SK-N-SH (cell line): ENCODE measurements around the gene OR1K1. TPM values are rescaled to one million over a fixed set of nuclear protein-coding genes. Genes with fewer than 3 reads are reported as not detected.

Experiments
- CTCF ChIA-PET: fragments of 300-600, 350-600 bp; formaldehyde crosslinking; extraction: SDS; loops from one replicate; lab custom pipeline; 2021; lab: Yijun Ruan, JAX
- POLR2A ChIA-PET: fragments of 350-600 bp; sonication (Branson Sonifier 250); formaldehyde crosslinking; extraction: SDS; loops from one replicate; lab custom pipeline; 2020; ENCODE audit warnings: antibody characterized with exemption, inconsistent platforms; lab: Yijun Ruan, JAX
- DNase-seq: peaks from one replicate; pipeline ENCODE4 v3.0.0; 2012
- H2AFZ ChIP-seq: fragments of 200-600 bp; sonication (generic); 2 replicates; pipeline ENCODE4 v1.8.1; 2016; ENCODE audit warnings: antibody characterized with exemption, mild to moderate bottlenecking, low read depth
- H3F3A ChIP-seq: fragments of 200-600 bp; sonication (generic); replicated peaks from 2 replicates; pipeline ENCODE3; 2016; ENCODE audit warnings: antibody characterized with exemption, mild to moderate bottlenecking; ENCODE audit not compliant: insufficient read depth
- H3K27ac ChIP-seq, 2 experiments: fragments of 200-500 bp in 1 of 2; fragments of 200-600 bp in 1 of 2; sonication (Bioruptor generic) in 1 of 2; sonication (generic), shearing (Covaris generic) in 1 of 2; 2 replicates each; pipeline versions ENCODE4 v1.5.1 to v1.6.1; 2014 to 2016; ENCODE audit warnings: low read depth in 2 of 2, inconsistent platforms in 1 of 2, low read length in 1 of 2, mild to moderate bottlenecking in 1 of 2, mixed read lengths in 1 of 2
- H3K27me3 ChIP-seq: fragments of 200-600 bp; sonication (generic), shearing (Covaris generic); 2 replicates; pipeline ENCODE4 v1.6.1; 2016; ENCODE audit warnings: mixed run types; ENCODE audit not compliant: insufficient read depth
- H3K36me3 ChIP-seq, 2 experiments: fragments of 200-500 bp in 1 of 2; fragments of 200-600 bp in 1 of 2; sonication (Bioruptor generic) in 1 of 2; sonication (generic) in 1 of 2; replicated peaks in 1 of 2; 2 replicates each; pipeline versions ENCODE3 to v1.5.1; 2014 to 2016; ENCODE audit warnings: low read length in 1 of 2, mild to moderate bottlenecking in 1 of 2; ENCODE audit not compliant: insufficient read depth in 2 of 2, control insufficient read depth in 1 of 2
- H3K4me1 ChIP-seq, 2 experiments: fragments of 200-500 bp in 1 of 2; fragments of 200-600 bp in 1 of 2; sonication (Bioruptor generic) in 1 of 2; sonication (generic), shearing (Covaris generic) in 1 of 2; 2 replicates each; pipeline versions ENCODE4 v1.5.1 to v1.6.1; 2014 to 2016; ENCODE audit warnings: low read depth in 1 of 2, low read length in 1 of 2, mixed run types in 1 of 2; ENCODE audit not compliant: insufficient read depth in 2 of 2, control insufficient read depth in 1 of 2
- H3K4me2 ChIP-seq: fragments of 200-600 bp; sonication (generic), shearing (Covaris generic); 2 replicates; pipeline ENCODE4 v1.6.1; 2017; ENCODE audit warnings: mixed run types
- H3K4me3 ChIP-seq, 2 experiments: fragments of 200-500 bp in 1 of 2; fragments of 200-600 bp in 1 of 2; sonication (Bioruptor generic) in 1 of 2; sonication (generic), shearing (Covaris generic) in 1 of 2; 2 replicates each; pipeline versions ENCODE4 v1.5.1 to v1.8.1; 2014 to 2016; ENCODE audit warnings: low read depth in 2 of 2, inconsistent platforms in 1 of 2, low read length in 1 of 2, mild to moderate bottlenecking in 1 of 2, mixed read lengths in 1 of 2, moderate library complexity in 1 of 2
- H3K79me2 ChIP-seq: fragments of 200-600 bp; sonication (generic); 2 replicates; pipeline ENCODE4 v1.8.1; 2017; ENCODE audit warnings: mild to moderate bottlenecking; ENCODE audit not compliant: insufficient read depth
- H3K9ac ChIP-seq: fragments of 200-600 bp; sonication (generic); 2 replicates; pipeline ENCODE4 v1.6.1; 2017; ENCODE audit warnings: mixed run types
- H3K9me2 ChIP-seq: fragments of 200-600 bp; sonication (generic); 2 replicates; pipeline ENCODE4 v1.6.1; 2017; ENCODE audit warnings: mixed run types
- H3K9me3 ChIP-seq: fragments of 200-600 bp; sonication (generic); 2 replicates; pipeline ENCODE4 v1.6.1; 2017; ENCODE audit warnings: mixed run types, mild to moderate bottlenecking, moderate library complexity
- H4K20me1 ChIP-seq: fragments of 200-600 bp; sonication (generic); 2 replicates; pipeline ENCODE4 v1.6.1; 2017; ENCODE audit warnings: mild to moderate bottlenecking, mixed run types; ENCODE audit not compliant: insufficient read depth
- FOSL2 ChIP-seq: IDR thresholded peaks from 2 replicates; pipeline ENCODE4 v1.4.0; 2012; ENCODE audit warnings: low read depth, mild to moderate bottlenecking, moderate library complexity, borderline replicate concordance
- USF1 ChIP-seq: IDR thresholded peaks from 2 replicates; pipeline ENCODE4 v1.4.0; 2012; ENCODE audit warnings: low read depth, borderline replicate concordance
- YY1 ChIP-seq: IDR thresholded peaks from 2 replicates; pipeline ENCODE4 v1.4.0; 2012; ENCODE audit warnings: low read depth, mild to moderate bottlenecking
- ZBTB33 ChIP-seq: IDR thresholded peaks from 2 replicates; pipeline ENCODE4 v1.4.0; 2012; ENCODE audit warnings: low read depth, borderline replicate concordance
- WGBS: methylation state at CpG from one replicate; pipeline ENCODE4 v1.1.6; 2017; ENCODE audit warnings: low lambda C conversion rate; 5-methylcytosine and 5-hydroxymethylcytosine counted together
- polyA plus RNA-seq, 3 experiments: library from polyadenylated mRNA; depleted of rRNA; stranded (reverse); fragments of >200 nt; gene quantifications; 2 replicates each; pipeline ENCODE4 v1.2.3, GENCODE V29; 2012
- TF ChIP-seq, protein P1 (sequence below): fragments of 200-600 bp; sonication (generic); IDR thresholded peaks from 2 replicates; pipeline ENCODE4 v1.6.1; 2017; ENCODE audit warnings: antibody characterized with exemption, mild to moderate bottlenecking, moderate library complexity
- TF ChIP-seq, protein P2 (sequence below): fragments of 150-350 bp; IDR thresholded peaks from 2 replicates; pipeline ENCODE4 v1.6.1; 2017; ENCODE audit warnings: antibody characterized with exemption, low read length, low read depth, borderline replicate concordance

OR1K1 gene
- polyA plus RNA-seq, 1 of the 3 experiments (the other 2 are of a cell fraction), result not detected

DNA sequence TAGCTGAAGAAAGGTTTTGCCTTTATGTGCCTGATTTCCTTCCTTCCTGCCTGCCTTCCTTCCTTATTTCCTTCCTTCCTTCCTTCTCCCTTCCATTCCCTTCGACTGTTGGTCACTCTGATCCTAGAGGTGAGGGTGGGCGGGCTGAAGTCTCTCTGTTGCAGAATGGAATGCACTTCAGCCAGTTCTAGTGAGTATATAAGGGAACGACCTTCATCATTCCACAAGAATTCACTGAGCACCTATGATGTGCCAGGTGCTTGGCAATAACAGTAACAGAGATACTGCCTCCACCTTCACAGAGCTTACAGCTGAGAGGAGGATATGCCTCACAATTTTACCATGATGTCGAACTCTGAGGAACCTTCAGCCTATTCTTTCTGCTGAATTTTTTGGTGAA lies 19.9 kb upstream of the OR1K1 start:
- WGBS, result 3% methylated on average over 4 of the region's 4 CpGs
- POLR2A ChIA-PET, result no interaction called here
- H3K9me3 ChIP-seq, result no peaks in the 10 kb centered on the region

More for the DNA sequence above, 19.9 kb upstream of the OR1K1 start:
- Histone ChIP-seq H3F3A (no peaks in the 10 kb centered on the region), H3K9me2 (no peaks in the 10 kb centered on the region), H2AFZ (no peak overlapping the region), H3K4me1 (no peaks in the 10 kb centered on the region), H3K27me3 (no peaks in the 10 kb centered on the region; the same call in 1 of the 2 replicates), H3K9ac (no peak overlapping the region), H3K27ac (no peak overlapping the region), H3K36me3 (no peaks in the 10 kb centered on the region), H3K79me2 (no peaks in the 10 kb centered on the region), H3K4me2 (no peak overlapping the region), H3K4me3 (no peak overlapping the region), H4K20me1 (no peaks in the 10 kb centered on the region)
- no peak for DNase-seq
- CTCF ChIA-PET, result no interaction called here
- TF ChIP-seq FOSL2 (no peak), USF1 (no peak), ZBTB33 (no peak), YY1 (no peak)
- TF ChIP-seq, protein P1, sequence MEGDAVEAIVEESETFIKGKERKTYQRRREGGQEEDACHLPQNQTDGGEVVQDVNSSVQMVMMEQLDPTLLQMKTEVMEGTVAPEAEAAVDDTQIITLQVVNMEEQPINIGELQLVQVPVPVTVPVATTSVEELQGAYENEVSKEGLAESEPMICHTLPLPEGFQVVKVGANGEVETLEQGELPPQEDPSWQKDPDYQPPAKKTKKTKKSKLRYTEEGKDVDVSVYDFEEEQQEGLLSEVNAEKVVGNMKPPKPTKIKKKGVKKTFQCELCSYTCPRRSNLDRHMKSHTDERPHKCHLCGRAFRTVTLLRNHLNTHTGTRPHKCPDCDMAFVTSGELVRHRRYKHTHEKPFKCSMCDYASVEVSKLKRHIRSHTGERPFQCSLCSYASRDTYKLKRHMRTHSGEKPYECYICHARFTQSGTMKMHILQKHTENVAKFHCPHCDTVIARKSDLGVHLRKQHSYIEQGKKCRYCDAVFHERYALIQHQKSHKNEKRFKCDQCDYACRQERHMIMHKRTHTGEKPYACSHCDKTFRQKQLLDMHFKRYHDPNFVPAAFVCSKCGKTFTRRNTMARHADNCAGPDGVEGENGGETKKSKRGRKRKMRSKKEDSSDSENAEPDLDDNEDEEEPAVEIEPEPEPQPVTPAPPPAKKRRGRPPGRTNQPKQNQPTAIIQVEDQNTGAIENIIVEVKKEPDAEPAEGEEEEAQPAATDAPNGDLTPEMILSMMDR, result no peak
- TF ChIP-seq, protein P2, sequence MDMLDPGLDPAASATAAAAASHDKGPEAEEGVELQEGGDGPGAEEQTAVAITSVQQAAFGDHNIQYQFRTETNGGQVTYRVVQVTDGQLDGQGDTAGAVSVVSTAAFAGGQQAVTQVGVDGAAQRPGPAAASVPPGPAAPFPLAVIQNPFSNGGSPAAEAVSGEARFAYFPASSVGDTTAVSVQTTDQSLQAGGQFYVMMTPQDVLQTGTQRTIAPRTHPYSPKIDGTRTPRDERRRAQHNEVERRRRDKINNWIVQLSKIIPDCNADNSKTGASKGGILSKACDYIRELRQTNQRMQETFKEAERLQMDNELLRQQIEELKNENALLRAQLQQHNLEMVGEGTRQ, result no peak
